OCI-LY1 (cell line): ENCODE measurements around the gene KCNH2.

Experiments used
- EZH2 ChIP-seq: fragments of 200-600 bp; sonication (generic), shearing (Covaris generic); IDR thresholded peaks from 2 replicates; pipeline ENCODE4 v1.8.0; 2017; ENCODE audit warnings: borderline replicate concordance, mixed run types, mild to moderate bottlenecking, antibody characterized with exemption, low read length, moderate library complexity, mixed read lengths
- TF ChIP-seq, protein P1 (sequence below): fragments of 200-600 bp; sonication (generic), shearing (Covaris generic); IDR thresholded peaks from 2 replicates; pipeline ENCODE4 v1.5.1; 2017; ENCODE audit warnings: mild to moderate bottlenecking, antibody characterized with exemption, low read length, moderate library complexity, mixed read lengths

DNA sequence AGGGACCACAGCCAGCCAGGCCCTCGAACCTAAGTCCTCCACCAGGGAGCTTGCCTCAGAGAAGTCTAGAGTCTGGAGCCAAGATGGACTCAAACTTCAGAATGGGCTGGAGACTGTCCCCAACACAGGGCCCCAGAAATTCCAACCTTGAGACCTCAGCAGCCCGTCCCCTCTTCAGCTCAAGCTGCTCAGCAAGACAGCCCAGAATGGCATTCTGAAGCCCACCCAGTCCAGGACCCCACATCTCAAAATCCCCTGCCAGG, 15.9 kb downstream of the KCNH2 start:
- TF ChIP-seq EZH2, result no peak
- TF ChIP-seq, protein P1, sequence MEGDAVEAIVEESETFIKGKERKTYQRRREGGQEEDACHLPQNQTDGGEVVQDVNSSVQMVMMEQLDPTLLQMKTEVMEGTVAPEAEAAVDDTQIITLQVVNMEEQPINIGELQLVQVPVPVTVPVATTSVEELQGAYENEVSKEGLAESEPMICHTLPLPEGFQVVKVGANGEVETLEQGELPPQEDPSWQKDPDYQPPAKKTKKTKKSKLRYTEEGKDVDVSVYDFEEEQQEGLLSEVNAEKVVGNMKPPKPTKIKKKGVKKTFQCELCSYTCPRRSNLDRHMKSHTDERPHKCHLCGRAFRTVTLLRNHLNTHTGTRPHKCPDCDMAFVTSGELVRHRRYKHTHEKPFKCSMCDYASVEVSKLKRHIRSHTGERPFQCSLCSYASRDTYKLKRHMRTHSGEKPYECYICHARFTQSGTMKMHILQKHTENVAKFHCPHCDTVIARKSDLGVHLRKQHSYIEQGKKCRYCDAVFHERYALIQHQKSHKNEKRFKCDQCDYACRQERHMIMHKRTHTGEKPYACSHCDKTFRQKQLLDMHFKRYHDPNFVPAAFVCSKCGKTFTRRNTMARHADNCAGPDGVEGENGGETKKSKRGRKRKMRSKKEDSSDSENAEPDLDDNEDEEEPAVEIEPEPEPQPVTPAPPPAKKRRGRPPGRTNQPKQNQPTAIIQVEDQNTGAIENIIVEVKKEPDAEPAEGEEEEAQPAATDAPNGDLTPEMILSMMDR, result no peak
